Measurements from ENCODE around the gene RSL24D1.

- TF ChIP-seq POLR2AphosphoS5 (IDR thresholded peaks at IDR 0.05; ENCODE audit: borderline replicate concordance, low read depth, low read length) = no peak
- TF ChIP-seq EZH2 (IDR thresholded peaks at IDR 0.05) = no peak
- no peak for TF ChIP-seq FOXP2 (optimal IDR thresholded peaks at IDR 0.05; ENCODE audit: control extremely low read depth, extremely low read length, insufficient read depth)
Observed at GRCh38 chr15:55186331-55186730, 10.4 kb downstream of the RSL24D1 start.

All from SK-N-MC (cell line).